DOHH2 (cell line): Measurements from ENCODE around the gene RASGEF1B.

Experiments used
- EZH2phosphoT487 ChIP-seq: fragments of 200-600 bp; sonication (generic); IDR thresholded peaks from 2 replicates; pipeline ENCODE4 v1.6.1; 2017; ENCODE audit warnings: borderline replicate concordance, mild to moderate bottlenecking, antibody characterized with exemption, low read length, moderate library complexity, mixed read lengths
- TF ChIP-seq, protein P1 (sequence below): fragments of 200-600 bp; sonication (generic); IDR thresholded peaks from one replicate; pipeline ENCODE4 v1.5.1; 2014; ENCODE audit warnings: antibody characterized with exemption, mild to moderate bottlenecking, low read depth, low read length; ENCODE audit not compliant: poor library complexity, severe bottlenecking

DNA sequence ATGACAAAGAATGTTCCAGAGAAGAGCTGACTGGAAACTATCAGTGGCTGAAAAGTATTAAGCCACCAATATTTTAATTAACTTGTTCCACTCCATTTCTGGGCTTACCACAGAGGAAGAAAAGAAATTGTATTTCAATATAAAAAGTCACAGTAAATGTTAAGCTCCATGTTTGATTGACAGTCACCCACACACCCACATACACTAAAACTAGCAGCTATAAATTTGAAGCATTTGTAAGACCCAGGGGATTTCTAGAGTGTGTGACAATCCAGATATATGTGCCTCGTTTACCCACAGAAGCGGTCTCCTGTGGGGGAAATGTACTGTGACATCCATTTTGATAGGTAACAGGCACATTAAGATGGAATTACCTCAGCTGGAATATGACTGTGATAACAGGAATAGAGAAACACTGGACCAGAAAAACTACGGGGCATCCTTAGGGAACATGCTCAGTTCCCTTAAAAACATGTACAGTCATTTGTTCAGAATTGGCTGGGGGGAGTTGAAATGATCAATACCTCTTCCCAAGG is 39.0 kb upstream of the RASGEF1B start:
- TF ChIP-seq, protein P1, sequence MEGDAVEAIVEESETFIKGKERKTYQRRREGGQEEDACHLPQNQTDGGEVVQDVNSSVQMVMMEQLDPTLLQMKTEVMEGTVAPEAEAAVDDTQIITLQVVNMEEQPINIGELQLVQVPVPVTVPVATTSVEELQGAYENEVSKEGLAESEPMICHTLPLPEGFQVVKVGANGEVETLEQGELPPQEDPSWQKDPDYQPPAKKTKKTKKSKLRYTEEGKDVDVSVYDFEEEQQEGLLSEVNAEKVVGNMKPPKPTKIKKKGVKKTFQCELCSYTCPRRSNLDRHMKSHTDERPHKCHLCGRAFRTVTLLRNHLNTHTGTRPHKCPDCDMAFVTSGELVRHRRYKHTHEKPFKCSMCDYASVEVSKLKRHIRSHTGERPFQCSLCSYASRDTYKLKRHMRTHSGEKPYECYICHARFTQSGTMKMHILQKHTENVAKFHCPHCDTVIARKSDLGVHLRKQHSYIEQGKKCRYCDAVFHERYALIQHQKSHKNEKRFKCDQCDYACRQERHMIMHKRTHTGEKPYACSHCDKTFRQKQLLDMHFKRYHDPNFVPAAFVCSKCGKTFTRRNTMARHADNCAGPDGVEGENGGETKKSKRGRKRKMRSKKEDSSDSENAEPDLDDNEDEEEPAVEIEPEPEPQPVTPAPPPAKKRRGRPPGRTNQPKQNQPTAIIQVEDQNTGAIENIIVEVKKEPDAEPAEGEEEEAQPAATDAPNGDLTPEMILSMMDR = no peak
- no peak for TF ChIP-seq EZH2phosphoT487
